Activated B cell treated with CpG ODN at 0.5 μM for 24 hours (primary cell): ENCODE measurements around the gene OGFOD3. TPM values are rescaled to one million over a fixed set of nuclear protein-coding genes. Genes with fewer than 3 reads are reported as not detected.

ENCODE experiments used
- ATAC-seq: fragments of 200-7000 bp; cut with Tn5 transposase; one replicate; pipeline ENCODE4 v1.10.0; 2021; ENCODE audit warnings: low read depth, mild to moderate bottlenecking, moderate library complexity
- CTCF ChIA-PET: fragments of 350-600 bp; sonication (Branson Sonifier 250); formaldehyde crosslinking; loops from one replicate; lab custom pipeline; 2021; ENCODE audit warnings: antibody characterized with exemption; lab: Charles Lee
- POLR2A ChIA-PET: fragments of 350-600 bp; sonication (Branson Sonifier 250); formaldehyde crosslinking; loops from one replicate; lab custom pipeline; 2021; ENCODE audit warnings: antibody characterized with exemption; lab: Charles Lee
- DNase-seq: peaks from one replicate; pipeline ENCODE4 v3.0.0; 2022
- H3K27ac Mint-ChIP-seq: one replicate; pipeline ENCODE4 v1.8.0; 2020; ENCODE audit warnings: mixed read lengths
- H3K27me3 Mint-ChIP-seq: one replicate; pipeline ENCODE4 v1.8.0; 2021; ENCODE audit warnings: mixed read lengths
- H3K36me3 Mint-ChIP-seq: one replicate; pipeline ENCODE4 v1.8.0; 2021; ENCODE audit warnings: low read depth, mixed read lengths
- H3K4me1 Mint-ChIP-seq: one replicate; pipeline ENCODE4 v1.8.0; 2021; ENCODE audit warnings: mixed read lengths
- H3K4me3 Mint-ChIP-seq: one replicate; pipeline ENCODE4 v1.8.0; 2020; ENCODE audit warnings: mild to moderate bottlenecking, mixed read lengths
- H3K9me3 Mint-ChIP-seq: one replicate; pipeline ENCODE4 v1.8.0; 2020; ENCODE audit warnings: mixed read lengths
- intact Hi-C: fragments of 100-400 bp; cut with micrococcal nuclease; formaldehyde crosslinking; loops from one replicate; pipeline ENCODE4 v1.15.1; 2024
- total RNA-seq: library from RNA; stranded (reverse); gene quantifications from 2 replicates; pipeline ENCODE4 v1.2.3, GENCODE V29; 2022
- TF ChIP-seq, protein P1 (sequence below): fragments of 200-600 bp; IDR thresholded peaks from one replicate; pipeline ENCODE4 v1.8.0; 2022; ENCODE audit warnings: antibody characterized with exemption, mild to moderate bottlenecking

The OGFOD3 gene
- total RNA-seq, 1 donor from 2014 or later = 35.0 TPM

DNA sequence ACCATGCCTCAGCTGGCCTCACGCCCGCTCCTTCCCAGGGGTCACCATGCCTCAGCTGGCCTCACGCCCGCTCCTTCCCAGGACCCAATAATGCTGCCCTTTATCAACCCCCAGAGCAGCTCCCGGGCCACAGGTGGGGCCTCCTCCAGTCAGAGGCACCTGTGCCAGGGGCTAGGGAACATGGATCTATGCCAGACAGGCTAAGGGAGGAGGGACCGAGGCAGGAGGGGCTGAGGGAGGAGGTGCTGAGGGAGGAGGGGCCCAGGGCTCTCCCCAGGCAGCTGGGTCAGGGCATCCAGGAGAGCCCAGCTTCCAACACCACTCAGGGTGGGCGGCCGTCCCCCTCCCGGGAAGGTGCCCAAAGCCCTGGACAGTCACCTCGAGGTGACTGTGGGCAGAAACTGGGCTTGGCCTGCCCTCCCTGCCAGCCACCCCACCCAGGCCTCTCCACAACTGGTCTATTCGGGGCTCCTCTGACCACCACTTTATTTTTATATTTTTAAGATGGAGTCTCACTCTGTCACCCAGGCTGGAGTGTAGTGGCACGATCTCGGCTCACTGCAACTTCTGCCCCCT is 27.4 kb downstream of the OGFOD3 start:
- TF ChIP-seq, protein P1, sequence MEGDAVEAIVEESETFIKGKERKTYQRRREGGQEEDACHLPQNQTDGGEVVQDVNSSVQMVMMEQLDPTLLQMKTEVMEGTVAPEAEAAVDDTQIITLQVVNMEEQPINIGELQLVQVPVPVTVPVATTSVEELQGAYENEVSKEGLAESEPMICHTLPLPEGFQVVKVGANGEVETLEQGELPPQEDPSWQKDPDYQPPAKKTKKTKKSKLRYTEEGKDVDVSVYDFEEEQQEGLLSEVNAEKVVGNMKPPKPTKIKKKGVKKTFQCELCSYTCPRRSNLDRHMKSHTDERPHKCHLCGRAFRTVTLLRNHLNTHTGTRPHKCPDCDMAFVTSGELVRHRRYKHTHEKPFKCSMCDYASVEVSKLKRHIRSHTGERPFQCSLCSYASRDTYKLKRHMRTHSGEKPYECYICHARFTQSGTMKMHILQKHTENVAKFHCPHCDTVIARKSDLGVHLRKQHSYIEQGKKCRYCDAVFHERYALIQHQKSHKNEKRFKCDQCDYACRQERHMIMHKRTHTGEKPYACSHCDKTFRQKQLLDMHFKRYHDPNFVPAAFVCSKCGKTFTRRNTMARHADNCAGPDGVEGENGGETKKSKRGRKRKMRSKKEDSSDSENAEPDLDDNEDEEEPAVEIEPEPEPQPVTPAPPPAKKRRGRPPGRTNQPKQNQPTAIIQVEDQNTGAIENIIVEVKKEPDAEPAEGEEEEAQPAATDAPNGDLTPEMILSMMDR = no peak
- intact Hi-C loops = no loop called here
- H3K9me3 Mint-ChIP-seq = no peaks in the 10 kb centered on the region
- peaks cover 34% of the 10 kb centered on the region for H3K36me3 Mint-ChIP-seq
- no peaks in the 10 kb centered on the region for H3K27me3 Mint-ChIP-seq
- ChIA-PET POLR2A (interaction anchor here (0.6 kb wide), 1 partner anchor 659 kb away, joined by 5 read pairs; no protein-coding TSS in a partner anchor), CTCF (no interaction called here)
- H3K4me3 Mint-ChIP-seq = no peak overlapping the region
- no peak for DNase-seq
- no peak overlapping the region for H3K27ac Mint-ChIP-seq
- no peak for ATAC-seq
- no peaks in the 10 kb centered on the region for H3K4me1 Mint-ChIP-seq

DNA sequence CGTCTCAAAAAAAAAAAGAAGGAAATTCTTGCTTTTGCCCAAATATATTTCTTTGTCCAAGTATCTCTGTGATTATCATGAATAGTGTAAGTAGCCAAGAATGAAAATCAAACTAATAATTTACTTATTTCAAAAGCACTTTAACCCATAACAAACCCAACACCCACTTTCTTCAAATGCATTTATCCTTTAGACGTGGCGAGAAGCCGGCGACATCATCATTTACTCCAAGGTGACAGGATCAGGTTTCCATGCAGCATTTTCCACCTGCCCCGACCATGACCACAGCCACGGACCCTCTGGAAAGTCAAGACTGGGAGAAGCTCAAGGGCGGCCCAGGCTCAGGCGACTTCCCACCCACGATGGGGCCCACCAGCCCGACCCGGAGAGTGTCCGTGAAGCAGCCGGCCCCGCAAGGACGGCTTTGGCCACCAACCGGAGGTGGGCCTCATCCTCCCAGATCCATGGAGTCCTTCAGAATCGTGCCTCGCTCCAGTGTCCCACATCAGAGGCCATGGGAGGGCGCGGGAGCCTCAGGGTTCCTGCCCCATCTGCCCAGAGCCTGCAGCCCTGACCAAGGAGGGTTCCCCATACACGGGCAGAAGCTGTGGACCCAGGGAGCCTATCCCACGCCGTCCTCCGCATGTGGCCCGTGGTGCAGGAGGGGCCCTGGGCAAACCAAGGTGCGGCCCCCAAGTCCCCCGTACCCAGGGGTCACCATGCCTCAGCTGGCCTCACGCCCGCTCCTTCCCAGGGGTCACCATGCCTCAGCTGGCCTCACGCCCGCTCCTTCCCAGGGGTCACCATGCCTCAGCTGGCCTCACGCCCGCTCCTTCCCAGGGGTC is 28.1 kb downstream of the OGFOD3 start:
- ChIA-PET POLR2A (no interaction called here), CTCF (no interaction called here)
- DNase-seq = no peak
- no peak overlapping the region for H3K4me3 Mint-ChIP-seq
- no peaks in the 10 kb centered on the region for H3K27me3 Mint-ChIP-seq
- intact Hi-C loops = no loop called here
- no peaks in the 10 kb centered on the region for H3K4me1 Mint-ChIP-seq
- ATAC-seq = no peak
- TF ChIP-seq, protein P1 = no peak
- H3K9me3 Mint-ChIP-seq = no peaks in the 10 kb centered on the region
- no peak overlapping the region for H3K27ac Mint-ChIP-seq
- peaks cover 29% of the 10 kb centered on the region for H3K36me3 Mint-ChIP-seq

DNA sequence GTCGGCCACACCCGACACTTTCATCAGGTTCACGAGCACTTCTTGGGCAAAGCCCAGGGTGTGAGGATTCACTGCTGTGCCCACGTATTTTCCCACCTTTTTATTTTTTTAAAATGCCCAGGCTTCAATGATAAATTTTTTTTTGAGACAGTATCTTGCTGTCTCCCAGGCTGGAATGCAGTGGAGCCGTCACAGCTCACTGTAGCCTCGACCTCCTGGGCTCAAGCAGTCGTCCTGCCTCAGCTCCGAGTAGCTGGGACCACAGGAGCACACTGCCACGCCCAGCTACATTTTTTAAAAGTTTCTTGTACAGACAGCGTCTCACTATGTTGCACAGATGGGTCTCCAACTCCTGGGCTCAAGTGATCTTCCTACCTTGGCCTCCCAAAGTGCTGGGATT is 29.0 kb downstream of the OGFOD3 start:
- H3K4me1 Mint-ChIP-seq = no peaks in the 10 kb centered on the region
- no peaks in the 10 kb centered on the region for H3K9me3 Mint-ChIP-seq
- ATAC-seq (no peak), DNase-seq (no peak)
- TF ChIP-seq, protein P1 = no peak
- no peaks in the 10 kb centered on the region for H3K27me3 Mint-ChIP-seq
- intact Hi-C loops = no loop called here
- peaks cover 25% of the 10 kb centered on the region for H3K36me3 Mint-ChIP-seq
- POLR2A ChIA-PET = no interaction called here
- no peak overlapping the region for H3K4me3 Mint-ChIP-seq
- CTCF ChIA-PET = no interaction called here
- no peak overlapping the region for H3K27ac Mint-ChIP-seq

DNA sequence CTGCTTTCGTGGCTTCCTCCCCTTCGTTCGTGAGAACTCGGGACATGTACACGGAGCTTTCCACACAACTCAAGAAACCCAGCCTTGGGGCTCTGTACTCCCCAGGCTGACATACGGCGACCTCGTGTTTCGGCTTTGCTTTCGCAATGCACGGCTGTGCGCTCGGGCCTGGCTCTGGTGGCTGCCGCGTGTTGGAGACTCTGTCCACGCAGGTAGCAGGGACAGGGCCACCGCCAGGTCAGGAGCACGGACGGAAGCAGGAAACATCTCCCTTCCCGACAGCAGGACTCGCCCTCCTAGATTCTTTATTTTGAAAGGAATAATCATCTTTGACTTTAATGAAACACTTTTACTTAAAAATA is 29.5 kb downstream of the OGFOD3 start:
- H3K4me1 Mint-ChIP-seq = no peaks in the 10 kb centered on the region
- no peaks in the 10 kb centered on the region for H3K9me3 Mint-ChIP-seq
- POLR2A ChIA-PET = no interaction called here
- H3K27ac Mint-ChIP-seq = no peak overlapping the region
- ATAC-seq (no peak), DNase-seq (no peak)
- TF ChIP-seq, protein P1 = no peak
- no peaks in the 10 kb centered on the region for H3K27me3 Mint-ChIP-seq
- CTCF ChIA-PET = no interaction called here
- intact Hi-C loops = no loop called here
- H3K36me3 Mint-ChIP-seq = peaks cover 20% of the 10 kb centered on the region
- no peak overlapping the region for H3K4me3 Mint-ChIP-seq

DNA sequence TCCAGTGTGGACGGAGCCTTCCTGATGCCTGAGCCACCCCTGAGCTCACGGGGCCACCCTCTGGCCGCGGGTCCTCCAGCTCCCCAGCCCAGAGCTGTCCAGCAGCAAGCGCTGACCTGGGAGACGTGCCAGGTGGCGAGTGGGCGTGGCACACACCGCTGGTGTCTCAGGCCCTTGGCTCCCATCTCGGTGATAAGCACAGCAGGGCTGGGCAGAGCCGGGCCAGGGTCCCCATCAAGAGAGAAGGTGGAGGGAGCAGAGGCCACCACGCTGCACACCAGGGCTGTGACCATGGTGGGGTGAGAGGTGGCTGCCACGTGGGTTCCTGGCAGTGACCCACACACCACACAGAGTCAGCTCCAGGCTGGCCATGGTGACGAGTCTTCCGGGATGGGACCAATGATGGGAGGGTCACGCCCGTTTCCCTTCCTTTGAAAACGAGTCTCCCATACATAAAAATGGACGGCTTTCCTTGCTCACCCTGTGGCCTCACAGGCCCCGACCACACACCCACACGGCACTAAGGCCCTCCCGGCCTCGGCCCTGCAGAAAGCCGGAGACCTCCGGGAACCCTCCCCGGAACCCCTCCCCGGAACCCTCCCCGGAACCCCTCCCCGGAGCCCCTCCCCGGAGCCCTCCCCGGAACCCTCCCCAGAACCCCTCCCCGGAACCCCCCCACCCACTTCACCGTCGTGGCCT is 30.0 kb downstream of the OGFOD3 start:
- CTCF ChIA-PET = no interaction called here
- TF ChIP-seq, protein P1 = no peak
- no peak overlapping the region for H3K27ac Mint-ChIP-seq
- H3K27me3 Mint-ChIP-seq = peaks cover 3% of the 10 kb centered on the region
- no peaks in the 10 kb centered on the region for H3K4me1 Mint-ChIP-seq
- H3K9me3 Mint-ChIP-seq = no peaks in the 10 kb centered on the region
- no peak for DNase-seq
- intact Hi-C loops = no loop called here
- H3K4me3 Mint-ChIP-seq = no peak overlapping the region
- POLR2A ChIA-PET = no interaction called here
- peaks cover 16% of the 10 kb centered on the region for H3K36me3 Mint-ChIP-seq
- ATAC-seq = no peak
